Measurements from ENCODE around the gene PARD3B. TPM values are rescaled to one million over a fixed set of nuclear protein-coding genes. Genes with fewer than 3 reads are reported as not detected.

Gene PARD3B
- total RNA-seq, 1 donor from 2014 or later: 1.6 TPM

- FAIRE-seq (no peak), DNase-seq (ENCODE audit: low read depth) (no peak)
- Histone ChIP-seq H3K27me3 (ENCODE audit: control insufficient read depth, insufficient read depth, low read length) (no peaks in the 10 kb centered on the region), H3K4me3 (ENCODE audit: low read depth, low read length) (no peak overlapping the region), H3K36me3 (ENCODE audit: control insufficient read depth, insufficient read depth, low read length) (no peaks in the 10 kb centered on the region)
- no peak for TF ChIP-seq CTCF (IDR thresholded peaks at IDR 0.05; ENCODE audit: insufficient read depth, low read length, severe bottlenecking)
Measured at GRCh38 chr2:205292665-205293295, 747.5 kb downstream of the PARD3B start.

DNA sequence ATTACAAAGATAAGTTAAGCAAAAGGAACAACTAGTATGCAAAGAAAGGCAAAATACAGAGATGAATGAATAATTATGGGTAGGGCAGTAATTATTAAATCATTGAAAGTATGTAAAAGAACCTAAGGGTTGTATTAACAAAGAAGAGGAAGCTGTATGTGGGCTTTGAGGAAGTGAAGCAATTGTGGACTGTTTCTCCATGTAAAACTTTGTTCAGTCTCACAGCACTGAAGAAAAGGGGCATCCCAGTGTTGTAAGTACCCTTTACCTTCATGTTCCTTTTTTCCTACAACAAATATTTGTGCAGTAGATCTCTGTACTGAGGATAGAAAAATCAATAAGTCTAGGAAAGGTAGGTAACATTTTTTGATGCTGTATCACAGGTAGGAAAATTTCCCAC lies 748.3 kb downstream of the PARD3B start:
- H3K36me3 ChIP-seq (ENCODE audit: control insufficient read depth, insufficient read depth, low read length): no peaks in the 10 kb centered on the region
- no peak for DNase-seq (ENCODE audit: low read depth)
- H3K4me3 ChIP-seq (ENCODE audit: low read depth, low read length): no peak overlapping the region
- FAIRE-seq: no peak
- TF ChIP-seq CTCF (IDR thresholded peaks at IDR 0.05; ENCODE audit: insufficient read depth, low read length, severe bottlenecking): no peak
- H3K27me3 ChIP-seq (ENCODE audit: control insufficient read depth, insufficient read depth, low read length): no peaks in the 10 kb centered on the region

DNA sequence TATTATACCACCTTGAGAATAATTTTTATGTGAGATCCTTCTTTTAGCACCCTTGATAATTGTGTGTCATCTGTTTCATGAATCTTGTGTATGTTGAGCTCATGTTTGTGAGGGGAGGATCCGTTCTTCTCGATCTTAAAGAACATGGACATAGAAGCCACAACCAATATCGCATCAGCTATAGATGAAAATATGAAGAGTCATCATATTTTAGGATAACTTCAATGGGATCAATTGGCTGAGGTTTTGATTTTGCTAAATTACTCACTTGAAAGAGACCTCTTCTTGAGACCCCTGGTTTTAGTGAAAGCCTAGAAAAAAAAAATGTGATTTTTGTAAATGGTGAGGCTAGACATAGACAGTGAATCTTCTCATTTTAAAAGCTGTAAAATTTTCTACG lies 751.7 kb downstream of the PARD3B start:
- no peak for FAIRE-seq
- DNase-seq (ENCODE audit: low read depth): no peak
- TF ChIP-seq CTCF (IDR thresholded peaks at IDR 0.05; ENCODE audit: insufficient read depth, low read length, severe bottlenecking): no peak

DNA sequence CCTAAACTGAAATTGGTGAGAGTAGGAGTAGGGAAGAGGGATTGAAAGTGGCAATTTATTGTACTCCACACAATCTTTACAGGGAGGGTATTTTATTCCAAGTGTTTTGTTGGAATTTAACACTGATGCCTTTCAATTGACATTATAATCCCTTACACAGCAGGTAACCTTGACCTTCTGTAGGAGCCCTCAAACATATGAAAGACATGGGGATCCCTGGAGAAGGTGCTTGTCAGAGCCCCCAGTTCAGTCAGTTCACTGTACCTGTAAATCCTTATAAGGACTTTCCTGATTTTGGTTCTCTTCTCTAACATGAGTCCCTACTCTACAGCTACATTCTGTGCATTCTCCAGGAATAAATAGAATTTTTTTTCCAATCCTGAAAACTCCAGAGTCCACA lies 752.1 kb downstream of the PARD3B start:
- FAIRE-seq (no peak), DNase-seq (ENCODE audit: low read depth) (no peak)
- no peak for TF ChIP-seq CTCF (IDR thresholded peaks at IDR 0.05; ENCODE audit: insufficient read depth, low read length, severe bottlenecking)
- Histone ChIP-seq H3K27me3 (ENCODE audit: control insufficient read depth, insufficient read depth, low read length) (no peaks in the 10 kb centered on the region), H3K4me3 (ENCODE audit: low read depth, low read length) (no peak overlapping the region), H3K36me3 (ENCODE audit: control insufficient read depth, insufficient read depth, low read length) (no peaks in the 10 kb centered on the region)

More for the DNA sequence above, 751.7 kb downstream of the PARD3B start:
- no peak overlapping the region for H3K4me3 ChIP-seq (ENCODE audit: low read depth, low read length)
- H3K36me3 ChIP-seq (ENCODE audit: control insufficient read depth, insufficient read depth, low read length): no peaks in the 10 kb centered on the region
- H3K27me3 ChIP-seq (ENCODE audit: control insufficient read depth, insufficient read depth, low read length): no peaks in the 10 kb centered on the region

- H3K27me3 ChIP-seq (ENCODE audit: control insufficient read depth, insufficient read depth, low read length): no peaks in the 10 kb centered on the region
- DNase-seq (ENCODE audit: low read depth): no peak
- no peak overlapping the region for H3K4me3 ChIP-seq (ENCODE audit: low read depth, low read length)
- TF ChIP-seq CTCF (IDR thresholded peaks at IDR 0.05; ENCODE audit: insufficient read depth, low read length, severe bottlenecking): no peak
- FAIRE-seq: no peak
- no peaks in the 10 kb centered on the region for H3K36me3 ChIP-seq (ENCODE audit: control insufficient read depth, insufficient read depth, low read length)
Measured at GRCh38 chr2:205297846-205298245, 752.6 kb downstream of the PARD3B start.

- FAIRE-seq (no peak), DNase-seq (ENCODE audit: low read depth) (peak; percentile 43)
- Histone ChIP-seq H3K27me3 (ENCODE audit: control insufficient read depth, insufficient read depth, low read length) (no peaks in the 10 kb centered on the region), H3K4me3 (ENCODE audit: low read depth, low read length) (no peak overlapping the region), H3K36me3 (ENCODE audit: control insufficient read depth, insufficient read depth, low read length) (no peaks in the 10 kb centered on the region)
- TF ChIP-seq CTCF (IDR thresholded peaks at IDR 0.05; ENCODE audit: insufficient read depth, low read length, severe bottlenecking): no peak
Measured at GRCh38 chr2:205311201-205311600, 765.9 kb downstream of the PARD3B start.

Measured in bronchial epithelial cell (primary cell).